ENCODE data around the gene MOAP1. TPM values are rescaled to one million over a fixed set of nuclear protein-coding genes. Genes with fewer than 3 reads are reported as not detected.
A peak's percentile ranks its signal among the peaks of the same experiment; 100 is the strongest.

MOAP1 gene
- total and polyA plus RNA-seq, 2 donors from 2014 or later, result 38.4 to 40.1 TPM

GRCh38 chr14:93201155-93201704, 16.5 kb upstream of the MOAP1 start:
- FAIRE-seq, result no peak
- Histone ChIP-seq H3K9me3 (ENCODE audit: control insufficient read depth in 2 of 3, insufficient read depth in 1 of 3, low read length in 3 of 3) (no peaks in the 10 kb centered on the region), H3K4me1 (ENCODE audit: control insufficient read depth in 2 of 3, insufficient read depth in 2 of 3, low read depth in 1 of 3, low read length in 3 of 3) (peaks cover 0 to 2% (median 0%) of the 10 kb centered on the region in 3 donors), H3K36me3 (ENCODE audit: control insufficient read depth in 2 of 3, insufficient read depth in 3 of 3, low read length in 3 of 3) (no peaks in the 10 kb centered on the region), H3K9ac (ENCODE audit: low read length in 3 of 3) (no peak overlapping the region), H3K27ac (ENCODE audit: low read depth in 2 of 2, low read length in 2 of 2) (no peak overlapping the region), H3K4me3 (ENCODE audit: low read length in 3 of 3) (no peak overlapping the region), H3K27me3 (ENCODE audit: control insufficient read depth, insufficient read depth, low read length) (no peaks in the 10 kb centered on the region)
- TF ChIP-seq CTCF (IDR thresholded peaks at IDR 0.05; ENCODE audit: borderline replicate concordance, extremely low read depth, insufficient read depth), result no peak
- intact Hi-C loops (cut with DNase I), result no loop called here
- no peak for DNase-seq

DNA sequence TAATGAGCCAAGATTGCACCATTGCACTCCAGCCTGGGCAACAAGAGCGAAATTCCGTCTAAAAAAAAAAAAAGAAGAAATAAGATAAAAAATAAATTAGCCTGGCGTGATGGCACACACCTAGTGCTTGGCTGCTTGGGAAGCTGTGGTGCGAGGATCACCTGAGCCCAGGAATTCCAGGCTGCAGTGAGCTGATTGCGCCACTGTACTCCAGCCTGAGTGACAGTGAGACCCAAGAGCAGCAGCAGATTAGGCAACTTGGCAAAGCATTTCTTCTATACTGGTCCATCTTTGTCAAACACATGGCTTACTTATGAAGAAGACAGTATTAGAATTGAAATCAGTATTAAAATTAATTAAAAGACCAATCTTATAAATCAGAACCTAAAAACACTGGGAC, 15.9 kb upstream of the MOAP1 start:
- no peak for DNase-seq
- Histone ChIP-seq H3K4me1 (ENCODE audit: control insufficient read depth in 2 of 3, insufficient read depth in 2 of 3, low read depth in 1 of 3, low read length in 3 of 3) (no peaks in the 10 kb centered on the region), H3K27ac (ENCODE audit: low read depth in 2 of 2, low read length in 2 of 2) (no peak overlapping the region), H3K9me3 (ENCODE audit: control insufficient read depth in 2 of 3, insufficient read depth in 1 of 3, low read length in 3 of 3) (no peaks in the 10 kb centered on the region), H3K27me3 (ENCODE audit: control insufficient read depth, insufficient read depth, low read length) (no peaks in the 10 kb centered on the region), H3K36me3 (ENCODE audit: control insufficient read depth in 2 of 3, insufficient read depth in 3 of 3, low read length in 3 of 3) (no peaks in the 10 kb centered on the region), H3K9ac (ENCODE audit: low read length in 3 of 3) (no peak overlapping the region), H3K4me3 (ENCODE audit: low read length in 3 of 3) (no peak overlapping the region)
- TF ChIP-seq CTCF (IDR thresholded peaks at IDR 0.05; ENCODE audit: borderline replicate concordance, extremely low read depth, insufficient read depth), result no peak
- intact Hi-C loops (cut with DNase I), result no loop called here
- FAIRE-seq, result no peak

- intact Hi-C loops (cut with DNase I), result no loop called here
Observed at GRCh38 chr14:93199031-93199430, 14.3 kb upstream of the MOAP1 start.

More at GRCh38 chr14:93199031-93199430, 14.3 kb upstream of the MOAP1 start:
- no peaks in the 10 kb centered on the region for H3K4me1 ChIP-seq (ENCODE audit: control insufficient read depth in 2 of 3, insufficient read depth in 2 of 3, low read depth in 1 of 3, low read length in 3 of 3)
- no peak for TF ChIP-seq CTCF (IDR thresholded peaks at IDR 0.05; ENCODE audit: borderline replicate concordance, extremely low read depth, insufficient read depth)
- H3K9me3 ChIP-seq (ENCODE audit: control insufficient read depth in 2 of 3, insufficient read depth in 1 of 3, low read length in 3 of 3), result no peaks in the 10 kb centered on the region
- no peak overlapping the region for H3K9ac ChIP-seq (ENCODE audit: low read length in 3 of 3)
- H3K27ac ChIP-seq (ENCODE audit: low read depth in 2 of 2, low read length in 2 of 2), result no peak overlapping the region
- no peak for FAIRE-seq
- no peak overlapping the region for H3K4me3 ChIP-seq (ENCODE audit: low read length in 3 of 3)
- H3K27me3 ChIP-seq (ENCODE audit: control insufficient read depth, insufficient read depth, low read length), result no peaks in the 10 kb centered on the region
- peak in 1 of 5 donors; percentile 5 for DNase-seq
- no peaks in the 10 kb centered on the region for H3K36me3 ChIP-seq (ENCODE audit: control insufficient read depth in 2 of 3, insufficient read depth in 3 of 3, low read length in 3 of 3)
